ENCODE results near the gene SMAD9. TPM values are rescaled to one million over a fixed set of nuclear protein-coding genes. Genes with fewer than 3 reads are reported as not detected.

The SMAD9 gene
- total RNA-seq, 4 donors from 2014 or later: 0.88 to 7.8 (median 2.9) TPM

DNA sequence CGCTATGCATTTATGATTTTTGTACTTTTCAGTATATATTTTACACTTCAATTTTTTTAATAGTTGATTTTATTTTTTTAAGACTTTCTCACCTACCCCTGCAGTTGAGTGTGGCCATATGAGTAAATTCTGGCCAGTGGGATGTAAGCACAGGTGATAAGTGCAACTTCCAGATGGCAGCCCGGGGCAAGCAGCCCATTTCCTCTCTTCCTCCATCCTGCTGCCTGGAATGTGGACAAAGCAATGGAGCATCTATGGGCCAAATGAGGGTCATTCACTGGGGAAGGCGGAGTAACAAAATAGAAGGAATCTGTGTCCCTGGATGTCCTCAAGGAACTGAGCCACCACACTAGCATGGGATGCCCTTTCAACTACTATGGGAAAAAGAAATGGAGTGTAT is 88.7 kb downstream of the SMAD9 start:
- Histone ChIP-seq H3K27me3 (no peaks in the 10 kb centered on the region), H3K36me3 (peaks cover 0 to 31% (median 3%) of the 10 kb centered on the region in 3 donors), H3K27ac (no peak overlapping the region), H3K4me3 (no peak overlapping the region), H3K4me1 (no peaks in the 10 kb centered on the region), H3K9me3 (no peaks in the 10 kb centered on the region)
- DNase-seq: no peak
- WGBS, 2 donors: 94 to 95% methylated on average over 2 to 3 of the region's 3 CpGs
- intact Hi-C loops (cut with DNase I): no loop called here
- no peak for TF ChIP-seq POLR2A (IDR thresholded peaks at IDR 0.05)
- TF ChIP-seq, protein P1, sequence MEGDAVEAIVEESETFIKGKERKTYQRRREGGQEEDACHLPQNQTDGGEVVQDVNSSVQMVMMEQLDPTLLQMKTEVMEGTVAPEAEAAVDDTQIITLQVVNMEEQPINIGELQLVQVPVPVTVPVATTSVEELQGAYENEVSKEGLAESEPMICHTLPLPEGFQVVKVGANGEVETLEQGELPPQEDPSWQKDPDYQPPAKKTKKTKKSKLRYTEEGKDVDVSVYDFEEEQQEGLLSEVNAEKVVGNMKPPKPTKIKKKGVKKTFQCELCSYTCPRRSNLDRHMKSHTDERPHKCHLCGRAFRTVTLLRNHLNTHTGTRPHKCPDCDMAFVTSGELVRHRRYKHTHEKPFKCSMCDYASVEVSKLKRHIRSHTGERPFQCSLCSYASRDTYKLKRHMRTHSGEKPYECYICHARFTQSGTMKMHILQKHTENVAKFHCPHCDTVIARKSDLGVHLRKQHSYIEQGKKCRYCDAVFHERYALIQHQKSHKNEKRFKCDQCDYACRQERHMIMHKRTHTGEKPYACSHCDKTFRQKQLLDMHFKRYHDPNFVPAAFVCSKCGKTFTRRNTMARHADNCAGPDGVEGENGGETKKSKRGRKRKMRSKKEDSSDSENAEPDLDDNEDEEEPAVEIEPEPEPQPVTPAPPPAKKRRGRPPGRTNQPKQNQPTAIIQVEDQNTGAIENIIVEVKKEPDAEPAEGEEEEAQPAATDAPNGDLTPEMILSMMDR (IDR thresholded peaks at IDR 0.05): no peak

DNA sequence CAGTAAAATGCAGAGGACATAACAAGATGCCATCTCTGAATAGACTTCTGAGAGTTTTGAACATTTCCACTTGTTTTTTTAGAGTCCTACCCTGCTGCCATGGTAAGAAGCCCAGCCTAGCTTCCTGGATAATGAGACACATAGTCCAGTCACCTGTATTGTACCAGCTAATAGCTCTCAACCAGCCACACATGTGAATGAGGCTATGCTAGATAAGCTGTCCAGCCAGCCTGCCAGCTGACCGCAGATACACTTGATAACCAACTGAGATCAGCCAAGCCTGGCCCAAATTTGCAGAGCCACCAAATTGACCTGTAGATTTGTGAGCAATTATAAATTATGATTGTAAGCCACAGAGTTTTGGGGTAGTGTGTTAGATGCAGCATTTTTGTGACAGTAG is 90.3 kb downstream of the SMAD9 start:
- Histone ChIP-seq H3K27ac (no peak overlapping the region), H3K4me1 (no peaks in the 10 kb centered on the region), H3K27me3 (no peaks in the 10 kb centered on the region), H3K9me3 (no peaks in the 10 kb centered on the region), H3K36me3 (peaks cover 0 to 35% (median 3%) of the 10 kb centered on the region in 3 donors), H3K4me3 (no peak overlapping the region)
- no peak for TF ChIP-seq POLR2A (IDR thresholded peaks at IDR 0.05)
- TF ChIP-seq, protein P1 (IDR thresholded peaks at IDR 0.05): no peak
- WGBS, 2 donors: 56% methylated on average over 1 of the region's 1 CpG; no CpG with 5 or more reads in 1 of the 2 donors
- intact Hi-C loops (cut with DNase I): no loop called here
- no peak for DNase-seq

DNA sequence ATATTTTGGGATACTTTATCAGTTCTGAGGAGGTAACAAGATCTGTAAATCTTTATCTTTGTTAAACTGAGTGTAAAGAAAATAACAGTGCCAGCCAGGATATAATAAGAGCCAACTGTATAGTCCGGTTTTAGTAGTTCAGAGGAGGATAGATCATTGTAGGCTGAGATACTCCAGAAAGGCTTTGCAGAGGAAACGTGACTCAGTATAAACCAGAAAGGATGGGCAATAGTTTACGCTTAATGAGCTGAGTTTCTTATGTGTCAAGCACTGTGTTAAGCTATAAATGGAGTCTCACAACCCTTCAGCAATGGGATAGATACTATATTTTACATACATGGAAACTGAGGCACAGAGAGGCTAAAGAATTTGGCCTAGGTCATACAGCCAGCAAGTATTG is 97.3 kb downstream of the SMAD9 start:
- no peaks in the 10 kb centered on the region for H3K27me3 ChIP-seq
- no peak for TF ChIP-seq POLR2A (IDR thresholded peaks at IDR 0.05)
- TF ChIP-seq, protein P1 (IDR thresholded peaks at IDR 0.05): no peak
- no peak for DNase-seq
- H3K27ac ChIP-seq: no peak overlapping the region
- H3K4me3 ChIP-seq: no peak overlapping the region
- H3K36me3 ChIP-seq: peaks cover 0 to 12% (median 0%) of the 10 kb centered on the region in 3 donors
- H3K4me1 ChIP-seq: peaks cover 5 to 50% (median 18%) of the 10 kb centered on the region in 3 donors
- H3K9me3 ChIP-seq: no peaks in the 10 kb centered on the region
- intact Hi-C loops (cut with DNase I): no loop called here
- 63 to 78% methylated on average over 3 of the region's 3 CpGs for WGBS, 2 donors

DNA sequence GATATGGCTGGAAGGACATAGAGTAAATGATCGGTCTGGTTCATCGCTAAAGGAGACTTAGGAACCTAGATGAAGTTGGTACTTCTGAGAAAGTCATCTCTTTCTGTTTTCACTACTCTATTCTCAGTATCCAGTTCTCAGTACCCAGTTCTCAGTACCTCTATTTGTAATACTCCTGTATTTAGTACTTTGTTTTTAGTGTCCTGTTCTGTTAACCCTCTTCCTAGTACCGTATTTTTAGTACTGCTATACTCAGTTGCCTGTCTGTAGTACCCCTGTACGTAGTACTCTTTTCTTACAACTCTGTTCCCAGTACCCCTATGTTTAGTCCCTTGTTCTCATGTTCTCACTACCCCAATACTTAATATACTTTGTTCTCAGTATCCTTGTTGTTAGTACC is 99.8 kb downstream of the SMAD9 start:
- peak overlapping the region in 3 of 4 donors; percentile 65 to 93 (median 84) for H3K4me3 ChIP-seq
- H3K36me3 ChIP-seq: peaks cover 0 to 2% (median 0%) of the 10 kb centered on the region in 3 donors
- H3K4me1 ChIP-seq: peaks cover 5 to 50% (median 18%) of the 10 kb centered on the region in 3 donors
- no peaks in the 10 kb centered on the region for H3K27me3 ChIP-seq
- DNase-seq: no peak
- 52 to 55% methylated on average over 4 of the region's 4 CpGs for WGBS, 2 donors
- intact Hi-C loops (cut with DNase I): no loop called here
- no peak for TF ChIP-seq POLR2A (IDR thresholded peaks at IDR 0.05)
- TF ChIP-seq, protein P1 (IDR thresholded peaks at IDR 0.05): no peak
- H3K27ac ChIP-seq: no peak overlapping the region
- no peaks in the 10 kb centered on the region for H3K9me3 ChIP-seq

DNA sequence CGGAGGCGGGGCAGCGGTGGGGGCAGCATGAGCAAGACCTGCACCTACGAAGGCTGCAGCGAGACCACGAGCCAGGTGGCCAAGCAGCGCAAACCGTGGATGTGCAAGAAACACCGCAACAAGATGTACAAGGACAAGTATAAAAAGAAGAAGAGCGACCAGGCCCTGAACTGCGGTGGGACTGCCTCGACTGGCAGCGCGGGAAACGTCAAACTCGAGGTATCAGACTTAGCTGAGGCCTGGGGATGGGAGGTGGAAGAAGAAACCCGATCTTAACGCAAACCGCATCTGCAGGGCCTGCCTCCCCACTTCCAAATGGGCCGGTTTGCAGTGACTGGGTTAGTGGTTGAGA is 100.3 kb downstream of the SMAD9 start:
- intact Hi-C loops (cut with DNase I): no loop called here
- Histone ChIP-seq H3K27ac (peak overlapping the region; percentile 69 to 89 (median 80)), H3K27me3 (no peaks in the 10 kb centered on the region), H3K36me3 (no peaks in the 10 kb centered on the region), H3K4me1 (peaks cover 5 to 50% (median 18%) of the 10 kb centered on the region in 3 donors), H3K4me3 (peak overlapping the region; percentile 65 to 94 (median 88)), H3K9me3 (no peaks in the 10 kb centered on the region)
- no peak for TF ChIP-seq POLR2A (IDR thresholded peaks at IDR 0.05)
- TF ChIP-seq, protein P1 (IDR thresholded peaks at IDR 0.05): no peak
- 0 to 1% methylated on average over 16 to 18 of the region's 20 CpGs for WGBS, 2 donors
- DNase-seq: no peak

Data from esophagus squamous epithelium (tissue), 5 donors.